GM18951 (cell line): Measurements from ENCODE around the gene LRRC30.

ENCODE experiments used
- POLR2A ChIP-seq: IDR thresholded peaks from 4 replicates; pipeline ENCODE4 v1.6.1; 2011; ENCODE audit warnings: mild to moderate bottlenecking; ENCODE audit not compliant: insufficient read length, insufficient read depth; ENCODE audit errors: extremely low read depth
- in situ Hi-C: fragments of 300-500 bp; cut with MboI; formaldehyde crosslinking; loops from one replicate; pipeline ENCODE4 v1.12.0; 2022; ENCODE audit warnings: low sequenced_read_pairs, mixed read lengths, inconsistent platforms; ENCODE audit not compliant: unreplicated experiment

Gene LRRC30

DNA sequence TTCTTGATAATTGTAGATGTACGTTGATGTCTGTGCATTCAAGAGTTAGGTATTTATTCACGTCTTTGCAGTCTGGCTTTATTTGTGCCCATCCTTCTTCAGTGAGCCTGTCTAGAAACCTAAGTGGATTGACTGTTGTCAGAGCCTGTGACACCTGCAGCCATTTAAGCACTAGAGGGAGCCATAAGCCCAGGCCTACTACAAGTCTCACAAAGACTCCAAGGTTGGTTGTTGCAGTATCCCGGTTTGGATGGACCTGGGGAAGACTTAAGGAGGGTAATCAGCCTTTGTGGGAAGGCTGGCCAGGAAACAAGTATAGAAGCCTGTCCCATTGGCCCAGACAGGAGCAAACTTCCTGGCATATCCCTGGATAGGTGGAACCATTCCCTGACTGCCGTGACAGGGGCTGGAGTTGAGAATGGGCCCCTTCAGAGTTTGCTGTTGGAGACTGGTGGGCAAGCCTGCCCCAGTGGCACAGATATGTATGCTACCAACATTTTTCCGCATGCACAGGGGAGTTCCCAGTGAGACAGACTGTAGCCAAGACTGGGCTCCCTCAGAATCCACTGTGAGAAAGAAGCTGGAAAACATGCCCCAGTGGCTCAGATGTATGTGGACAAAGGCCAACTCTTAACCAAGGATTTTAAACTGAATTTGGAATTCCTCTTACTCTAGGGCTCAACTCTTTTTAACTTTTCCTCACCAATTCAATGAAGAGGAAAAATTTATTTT is 9.3 kb upstream of the LRRC30 start:
- TF ChIP-seq POLR2A, result no peak
- in situ Hi-C loops, result no loop called here

DNA sequence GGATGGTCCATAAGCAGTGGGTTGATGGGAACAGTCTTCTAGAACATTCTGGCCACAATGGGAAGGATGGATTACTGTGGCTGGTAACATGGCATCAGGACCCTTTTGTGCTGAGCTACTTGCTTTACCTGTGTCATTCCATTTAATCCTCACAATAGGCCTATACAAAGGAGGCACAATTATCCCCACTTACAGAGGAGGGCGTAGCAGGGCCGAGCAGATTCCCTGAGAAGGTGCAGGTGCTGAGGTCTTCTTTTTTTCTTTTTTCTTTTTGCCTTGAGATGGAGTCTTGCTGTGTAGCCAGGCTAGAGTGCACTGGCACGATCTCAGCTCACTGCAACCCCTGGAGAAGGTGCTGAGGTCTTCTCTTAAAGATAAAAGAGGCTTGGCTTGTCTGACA is 6.7 kb upstream of the LRRC30 start:
- no peak for TF ChIP-seq POLR2A
- in situ Hi-C loops, result no loop called here

DNA sequence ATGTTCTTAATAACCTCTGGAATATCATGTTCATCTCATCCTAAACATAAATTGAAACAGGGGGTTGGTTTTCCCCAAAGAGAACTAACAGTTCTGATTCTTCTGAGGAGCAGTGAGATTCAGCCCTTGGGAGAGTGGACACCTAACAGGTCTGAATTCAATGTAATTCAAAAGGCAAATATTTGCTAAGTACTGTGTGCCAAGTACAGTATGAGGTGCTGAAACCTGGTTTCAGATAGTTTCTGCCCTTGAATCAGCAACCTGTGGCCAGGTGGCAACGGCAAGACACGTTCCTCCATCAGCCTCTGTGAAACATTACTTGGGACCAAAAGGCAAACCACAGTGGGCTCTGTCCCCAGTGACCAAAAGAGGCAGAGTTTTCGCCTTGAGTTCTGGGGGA is 1.3 kb downstream of the LRRC30 start:
- in situ Hi-C loops, result no loop called here

DNA sequence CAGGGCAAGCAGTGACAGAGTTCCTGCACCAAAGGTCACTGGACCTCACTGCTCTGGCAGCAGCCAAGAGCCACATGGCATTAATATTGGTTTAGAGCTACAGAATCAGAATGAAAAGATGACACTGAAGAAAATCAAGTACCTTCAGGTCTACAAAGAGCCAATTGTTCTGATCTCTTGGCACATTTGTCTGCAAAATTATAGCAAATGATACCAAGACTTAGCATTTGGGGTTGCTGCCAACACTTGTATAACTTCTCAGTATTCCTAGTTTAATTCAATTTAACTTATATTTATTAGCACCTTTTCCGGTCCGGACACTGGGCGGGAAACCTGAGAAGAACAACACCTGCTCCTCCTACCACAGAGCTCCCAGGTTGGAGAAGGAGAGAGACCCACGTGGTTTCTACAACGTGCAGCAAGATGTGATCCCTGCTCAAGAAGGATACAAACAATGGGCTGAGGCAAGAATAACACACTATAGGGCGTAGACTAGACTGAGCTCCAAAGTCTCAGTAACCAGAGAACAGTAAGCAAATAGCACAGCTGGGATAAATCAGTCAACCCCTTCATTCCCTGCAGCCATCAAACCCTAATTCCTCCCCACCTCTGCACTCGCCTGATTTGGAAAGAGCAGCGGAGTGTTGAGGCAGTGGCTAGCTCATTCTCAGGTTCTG is 2.4 kb downstream of the LRRC30 start:
- in situ Hi-C loops, result no loop called here
- TF ChIP-seq POLR2A, result no peak

More for the DNA sequence above, 1.3 kb downstream of the LRRC30 start:
- no peak for TF ChIP-seq POLR2A

DNA sequence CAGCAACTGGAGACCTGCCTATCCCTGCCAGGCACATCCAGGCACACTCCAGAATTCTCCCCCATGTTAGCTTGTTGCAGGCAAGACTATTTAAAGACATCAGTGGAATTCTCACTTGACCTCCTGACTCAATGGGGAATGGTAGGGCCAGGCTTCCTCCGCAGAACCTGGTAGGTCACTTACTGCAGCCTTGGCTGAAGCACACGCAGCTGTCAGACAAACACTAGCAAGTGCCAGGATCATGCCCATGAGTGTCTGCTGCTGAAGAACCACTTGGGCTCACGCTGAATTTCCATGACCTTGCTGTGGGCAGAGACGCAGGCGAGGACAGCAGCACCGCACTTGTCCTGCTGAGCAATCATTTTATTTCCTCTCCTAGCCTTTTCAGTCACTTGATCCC is 3.2 kb downstream of the LRRC30 start:
- in situ Hi-C loops, result no loop called here
- TF ChIP-seq POLR2A, result no peak

DNA sequence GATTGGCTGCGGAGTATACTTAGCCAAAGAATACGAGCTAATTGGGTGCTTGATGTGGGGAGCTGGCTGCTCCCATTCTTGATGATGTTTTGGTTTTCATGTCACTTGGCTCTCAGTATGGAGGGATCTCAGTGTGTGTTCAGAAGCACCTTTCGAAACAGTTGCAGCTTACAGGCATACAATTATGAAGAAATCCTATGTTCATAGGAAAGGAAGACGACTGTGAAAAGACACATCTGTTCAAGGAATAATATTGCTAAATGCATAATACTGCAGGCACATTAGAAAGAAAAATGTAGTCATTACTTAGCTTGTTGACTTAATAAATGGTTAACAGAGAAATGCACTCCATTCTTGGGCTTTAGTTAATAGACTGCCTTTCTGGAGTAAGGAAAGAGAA is 4.1 kb downstream of the LRRC30 start:
- no peak for TF ChIP-seq POLR2A
- in situ Hi-C loops, result no loop called here

DNA sequence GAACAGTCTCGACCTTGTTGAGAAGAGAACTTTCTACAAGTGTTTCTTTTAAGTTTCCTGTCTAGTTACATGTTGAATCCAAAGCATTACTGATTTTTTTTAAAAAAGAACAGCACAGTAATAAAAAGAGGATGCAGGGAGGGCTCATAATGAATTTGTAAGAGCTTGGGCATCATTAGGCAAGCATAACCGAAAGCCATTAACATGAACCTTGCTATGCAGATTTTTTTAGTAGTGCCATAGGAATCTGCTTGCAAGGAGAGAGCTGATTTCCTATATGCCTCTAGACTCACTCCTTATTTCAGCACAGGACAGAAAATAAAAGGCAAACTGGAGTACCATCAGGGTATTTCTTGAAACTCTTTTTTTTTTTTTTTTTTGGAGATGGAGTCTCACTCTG is 5.2 kb downstream of the LRRC30 start:
- no peak for TF ChIP-seq POLR2A

DNA sequence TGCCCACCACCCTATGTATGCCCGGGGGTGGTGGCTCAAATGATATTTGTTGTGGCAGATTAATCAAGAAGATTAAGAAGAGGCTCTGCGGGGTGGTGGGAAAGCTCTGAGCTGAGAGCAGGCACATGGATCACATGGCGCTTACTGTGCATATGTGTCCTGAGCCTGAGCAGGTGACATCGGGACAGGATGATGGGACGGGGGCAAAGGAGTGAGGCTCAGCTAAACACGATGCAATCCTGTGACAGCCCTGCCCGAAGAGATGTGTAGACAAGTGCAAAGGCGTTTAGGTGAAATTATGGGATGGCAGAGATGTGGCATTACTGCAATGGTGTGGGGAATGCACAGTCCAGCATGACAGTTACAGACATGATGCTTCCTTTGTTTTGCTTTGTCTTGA is 6.0 kb downstream of the LRRC30 start:
- TF ChIP-seq POLR2A, result no peak
- in situ Hi-C loops, result no loop called here

More for the DNA sequence above, 5.2 kb downstream of the LRRC30 start:
- in situ Hi-C loops, result no loop called here

DNA sequence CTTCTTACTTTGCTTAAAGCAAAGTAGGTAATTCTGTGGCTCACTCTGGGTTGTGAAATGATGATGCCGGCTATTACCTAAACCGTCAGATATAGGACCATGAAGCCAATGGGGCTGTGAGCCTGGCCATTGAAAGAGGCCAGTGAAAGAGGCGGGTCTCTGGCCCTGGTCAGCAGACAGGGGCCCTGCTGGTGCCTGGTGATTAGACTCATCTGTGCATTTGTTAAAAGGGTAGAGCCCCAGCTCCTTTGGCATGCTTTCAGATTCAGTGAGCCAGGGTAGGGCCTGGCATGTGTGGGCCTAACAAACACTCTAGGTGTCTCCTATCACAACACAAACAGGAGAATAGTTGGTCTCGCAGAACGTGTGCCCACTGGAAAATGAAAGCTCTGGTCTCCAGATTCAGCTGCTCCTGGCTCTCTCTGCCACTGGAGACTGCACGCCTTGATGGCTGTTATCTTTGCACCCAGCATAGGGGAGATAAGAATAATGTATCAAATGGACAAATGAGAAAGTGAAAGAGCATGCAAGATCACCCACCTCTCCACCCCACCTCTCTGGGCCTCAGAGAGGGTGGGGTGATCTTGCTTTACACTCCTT is 6.9 kb downstream of the LRRC30 start:
- TF ChIP-seq POLR2A, result no peak
- in situ Hi-C loops, result no loop called here

DNA sequence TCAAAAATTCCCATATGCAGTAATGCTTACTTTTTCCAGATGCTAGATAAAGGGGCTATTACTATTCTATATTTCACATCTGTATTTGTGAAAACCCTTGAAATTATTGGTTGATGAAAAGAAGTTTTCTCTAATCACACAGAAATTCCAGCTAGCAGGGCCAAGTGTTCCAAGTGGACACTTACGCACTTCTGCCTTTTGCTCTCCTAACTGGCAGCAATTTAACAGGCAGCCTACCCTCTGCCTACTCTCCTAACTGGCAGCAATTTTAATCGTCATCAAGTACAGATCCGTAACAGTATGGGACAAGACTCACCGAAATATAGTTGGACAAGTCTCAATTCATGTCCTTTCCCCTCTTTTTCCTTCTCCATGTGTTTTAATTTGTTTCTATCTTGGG is 12.0 kb downstream of the LRRC30 start:
- in situ Hi-C loops, result no loop called here
- TF ChIP-seq POLR2A, result no peak

DNA sequence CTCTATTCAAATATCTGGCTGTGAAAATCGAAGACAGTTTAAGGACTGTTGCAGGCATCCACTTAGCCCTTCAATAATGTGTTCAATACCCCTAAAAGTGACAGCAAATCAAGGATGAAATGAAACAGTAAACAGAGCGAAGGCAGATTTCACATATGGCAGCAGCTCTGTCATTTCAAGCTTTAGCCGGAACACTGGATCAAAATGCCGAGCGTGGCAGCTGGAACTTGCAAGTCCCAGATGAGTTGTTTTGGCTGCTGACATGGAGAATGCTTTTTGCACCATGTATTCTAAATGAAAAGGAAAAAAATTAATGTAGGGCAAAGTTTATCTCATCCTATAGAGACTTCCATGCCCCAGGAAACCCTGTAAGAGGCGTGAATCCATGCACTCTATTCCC is 18.0 kb downstream of the LRRC30 start:
- TF ChIP-seq POLR2A, result no peak
- in situ Hi-C loops, result no loop called here

DNA sequence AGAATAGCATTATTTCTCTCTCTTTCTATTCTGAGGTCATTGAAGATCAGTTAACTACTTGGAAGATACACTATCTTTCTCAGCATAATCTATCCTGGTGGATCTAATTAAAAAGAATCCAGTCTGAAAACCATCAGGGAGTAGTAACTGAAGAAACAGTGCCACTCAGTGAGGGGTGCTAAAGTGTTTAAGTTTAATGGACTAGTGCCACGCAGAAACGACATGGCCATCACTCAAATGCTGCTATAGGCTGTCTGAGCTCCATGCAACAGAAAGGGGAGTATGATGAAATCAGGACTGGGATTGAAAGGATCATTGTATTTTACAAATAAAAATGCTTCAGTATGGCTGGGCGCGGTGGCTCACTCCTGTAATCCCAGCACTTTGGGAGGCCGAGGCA is 23.3 kb downstream of the LRRC30 start:
- in situ Hi-C loops, result no loop called here
- no peak for TF ChIP-seq POLR2A

DNA sequence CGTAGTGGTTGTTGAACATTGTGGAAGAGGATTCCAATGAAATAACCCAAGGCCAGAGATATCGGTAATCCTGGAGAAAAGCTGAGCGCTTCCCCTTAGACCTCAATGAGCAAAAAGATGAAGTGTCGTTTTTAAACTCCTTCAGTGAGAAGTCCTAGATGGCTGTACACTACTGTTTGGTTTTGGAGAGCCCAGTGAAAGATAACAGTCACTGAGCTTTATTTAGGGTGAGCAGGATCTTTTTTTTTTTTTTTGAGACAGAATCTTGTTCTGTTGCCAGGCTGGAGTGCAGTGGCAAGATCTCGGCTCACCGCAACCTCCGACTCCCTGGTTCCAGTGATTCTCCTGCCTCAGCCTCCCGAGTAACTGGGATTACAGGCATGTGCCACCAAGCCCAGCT is 24.2 kb downstream of the LRRC30 start:
- TF ChIP-seq POLR2A, result no peak
- in situ Hi-C loops, result no loop called here

DNA sequence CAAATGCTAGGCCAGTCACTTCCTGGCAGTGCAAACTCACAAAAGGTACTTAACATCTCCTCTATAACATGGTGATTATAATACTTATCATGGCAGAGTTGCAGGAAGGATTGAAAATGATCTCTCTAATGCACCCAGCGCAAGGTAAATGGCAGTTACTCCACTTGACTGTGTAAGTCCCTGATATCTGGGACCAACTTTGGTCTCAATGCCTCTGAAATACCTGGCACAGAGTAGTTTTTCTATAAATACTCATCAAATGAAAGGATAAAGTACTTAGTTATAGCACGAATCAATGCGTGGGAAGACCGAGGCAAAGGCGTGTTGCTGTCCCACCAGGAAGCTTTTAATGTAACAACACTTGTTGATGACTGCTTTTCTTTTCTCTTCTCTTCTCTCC is 24.8 kb downstream of the LRRC30 start:
- TF ChIP-seq POLR2A, result no peak

DNA sequence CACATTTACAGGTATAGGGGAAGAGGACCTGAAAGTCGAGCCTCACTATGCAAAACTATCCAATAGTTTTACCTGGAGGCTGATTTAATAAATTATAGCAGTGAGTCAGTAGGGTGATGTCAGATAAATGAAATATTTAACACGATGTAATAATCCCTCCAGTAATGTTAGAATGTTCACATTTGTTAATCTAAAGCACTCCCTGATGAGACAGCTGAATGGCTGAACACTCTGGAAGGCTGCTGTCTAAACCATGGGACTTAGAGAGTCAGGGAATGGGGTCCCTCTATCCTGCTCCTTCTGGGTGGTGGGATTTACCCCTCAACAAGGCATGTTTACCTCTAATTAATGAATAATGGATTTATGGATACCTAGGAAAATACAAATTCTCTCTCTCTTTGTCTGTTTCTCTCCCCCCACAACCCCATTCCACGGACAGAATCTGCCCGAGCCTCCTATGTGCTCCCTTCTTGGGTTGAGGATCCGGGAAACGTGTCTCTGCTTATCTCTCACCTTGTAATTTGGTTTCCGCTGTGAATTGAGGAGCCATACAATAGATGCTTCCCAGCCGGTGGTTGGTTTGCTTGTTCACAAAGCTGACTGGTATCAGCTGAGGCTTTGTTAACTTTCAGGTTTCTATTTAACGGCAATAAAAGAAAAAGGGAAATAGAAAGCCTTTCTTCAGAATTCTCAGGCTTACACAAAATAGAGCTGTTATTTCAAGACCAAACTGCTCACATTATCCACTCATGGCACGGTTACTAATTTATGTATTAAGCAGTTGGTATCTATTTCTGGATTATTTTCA is 25.9 kb downstream of the LRRC30 start:
- in situ Hi-C loops, result no loop called here

More for the DNA sequence above, 24.8 kb downstream of the LRRC30 start:
- in situ Hi-C loops, result no loop called here

More for the DNA sequence above, 25.9 kb downstream of the LRRC30 start:
- no peak for TF ChIP-seq POLR2A
